Middle frontal gyrus (tissue), 1 donor: Measurements from ENCODE around the gene CIB4.

Source experiments
- DNase-seq: peaks from one replicate; pipeline ENCODE4 v3.0.0-alpha.2; 2015; ENCODE audit warnings: low spot score; ENCODE audit errors: extremely low spot score

Gene CIB4

GRCh38 chr2:26644188-26644835, 3.1 kb upstream of the CIB4 start:
- DNase-seq: no peak

- DNase-seq: no peak
Measured at GRCh38 chr2:26642429-26642828, 1.3 kb upstream of the CIB4 start.

- DNase-seq: no peak
Measured at GRCh38 chr2:26640331-26640745, 828 bp downstream of the CIB4 start.

DNA sequence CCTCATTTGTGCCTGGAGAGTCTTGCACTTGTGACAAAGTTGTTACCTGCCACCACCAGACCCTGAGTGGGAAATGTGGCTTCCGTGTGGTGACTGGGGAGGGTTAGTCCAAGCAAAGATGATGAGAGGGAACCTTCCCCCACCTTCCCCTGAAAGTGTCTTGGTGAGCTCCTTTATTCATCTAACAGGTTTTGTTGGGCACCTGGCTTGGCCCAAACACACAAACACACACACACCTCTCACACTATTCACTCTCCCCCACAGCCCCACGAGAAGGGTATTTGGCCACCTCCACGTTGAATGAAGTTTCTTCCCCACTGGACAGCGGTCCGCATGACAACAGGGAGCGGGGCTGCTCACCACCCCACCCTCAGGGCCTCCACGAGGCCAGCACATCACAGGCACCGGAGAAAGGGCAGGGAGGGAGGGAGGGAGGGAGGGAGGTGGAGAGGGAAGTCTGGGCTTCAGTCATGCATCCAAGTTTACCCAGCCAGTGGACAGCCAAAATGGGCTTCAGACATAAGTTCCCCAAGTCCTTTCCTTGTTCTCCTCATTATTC, 1.4 kb downstream of the CIB4 start:
- no peak for DNase-seq

GRCh38 chr2:26637811-26638310, 3.3 kb downstream of the CIB4 start:
- no peak for DNase-seq

DNA sequence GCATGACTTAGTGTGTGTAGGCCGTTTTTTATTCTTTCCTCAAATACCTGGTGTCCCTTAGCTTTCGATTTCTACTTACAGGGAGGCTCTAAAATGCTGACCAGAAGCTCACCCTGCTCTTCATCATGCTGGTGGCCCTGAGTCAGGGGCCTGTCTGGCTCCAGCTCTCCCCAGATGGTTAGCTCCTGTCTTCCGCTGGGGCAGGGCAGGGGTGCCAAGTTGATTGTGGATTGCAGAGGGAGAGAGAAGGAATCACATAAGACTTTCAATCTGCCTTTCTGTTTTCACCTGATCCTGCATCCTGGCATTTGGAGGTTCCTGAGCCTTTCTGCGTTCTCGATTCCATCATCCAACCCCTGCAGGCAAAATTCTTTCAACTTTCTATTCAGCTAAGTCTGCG, 4.2 kb downstream of the CIB4 start:
- DNase-seq: no peak

DNA sequence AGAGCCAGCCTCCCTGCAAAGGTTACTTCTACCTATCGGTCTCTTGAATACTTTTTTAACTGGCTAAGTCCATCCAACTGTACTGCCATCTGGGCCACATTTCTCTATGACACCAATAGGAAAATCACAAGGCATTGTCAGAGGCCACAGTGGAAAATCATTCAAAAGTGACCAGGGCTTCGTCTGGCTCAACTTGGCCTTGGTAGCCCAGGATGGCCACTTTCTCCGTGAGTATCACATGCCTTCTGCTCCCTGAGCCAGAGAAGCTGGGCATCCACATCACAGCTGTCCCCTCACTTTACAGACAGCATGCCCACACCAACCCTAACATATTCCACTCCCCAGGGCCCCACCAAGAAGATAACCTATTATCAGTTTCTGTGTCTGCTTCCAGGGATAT, 5.8 kb downstream of the CIB4 start:
- no peak for DNase-seq

DNA sequence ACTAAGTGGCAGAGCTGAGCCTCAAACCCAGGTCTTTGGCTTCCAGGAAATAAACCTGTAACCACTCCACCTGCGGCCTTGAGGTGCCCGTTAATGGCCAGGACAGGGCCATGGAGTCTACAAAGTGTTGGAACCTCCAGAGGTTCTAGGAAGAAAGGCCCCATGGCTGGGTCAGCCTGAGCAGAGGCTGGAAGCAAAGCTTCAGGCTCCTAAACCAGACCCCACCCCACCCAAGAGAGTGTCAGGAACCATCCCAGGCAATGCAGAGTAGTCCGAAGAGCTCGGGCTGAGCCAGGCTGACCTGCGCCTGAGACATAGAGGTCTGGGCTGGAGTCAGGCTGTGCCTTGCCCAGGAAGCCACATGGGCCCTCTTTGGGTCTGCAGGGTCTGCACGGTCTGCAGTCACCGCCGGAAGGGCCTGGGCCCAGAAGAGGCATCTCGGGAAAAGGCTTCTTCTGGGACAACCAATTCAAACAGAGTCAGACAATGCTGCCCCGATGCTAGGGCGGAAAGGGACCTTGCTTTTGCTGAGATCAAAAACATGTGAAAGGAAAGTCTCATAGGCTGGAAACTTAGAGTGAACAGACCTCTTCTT, 6.4 kb downstream of the CIB4 start:
- no peak for DNase-seq

DNA sequence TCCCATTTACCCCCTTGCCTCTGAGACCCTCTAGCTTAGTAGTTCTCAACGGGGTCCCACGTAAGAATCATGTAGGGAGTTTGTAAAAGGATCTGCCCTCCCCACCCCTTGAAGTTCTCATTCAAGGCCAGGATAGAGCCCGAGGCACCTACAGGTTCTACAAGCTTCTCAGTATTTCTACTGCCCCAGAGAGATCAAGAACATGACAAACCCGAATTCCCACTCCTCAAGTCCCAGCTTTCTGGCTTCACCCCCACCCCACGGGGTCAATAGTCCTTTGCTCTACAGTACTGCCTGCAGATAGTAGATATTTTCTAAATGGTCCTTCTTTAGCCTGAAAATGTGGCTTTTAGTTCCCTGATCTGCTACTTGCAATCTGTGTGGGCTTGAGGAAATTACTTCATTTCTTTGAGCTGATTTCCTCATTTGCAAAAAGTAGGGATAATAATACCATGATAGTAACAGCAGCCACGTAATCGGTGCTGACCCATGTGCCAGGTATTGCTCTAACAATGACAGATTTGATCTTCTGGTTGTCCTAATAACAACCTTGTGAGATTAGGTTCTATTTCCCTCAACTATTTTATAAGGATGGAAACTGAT, 7.1 kb downstream of the CIB4 start:
- DNase-seq: no peak

DNA sequence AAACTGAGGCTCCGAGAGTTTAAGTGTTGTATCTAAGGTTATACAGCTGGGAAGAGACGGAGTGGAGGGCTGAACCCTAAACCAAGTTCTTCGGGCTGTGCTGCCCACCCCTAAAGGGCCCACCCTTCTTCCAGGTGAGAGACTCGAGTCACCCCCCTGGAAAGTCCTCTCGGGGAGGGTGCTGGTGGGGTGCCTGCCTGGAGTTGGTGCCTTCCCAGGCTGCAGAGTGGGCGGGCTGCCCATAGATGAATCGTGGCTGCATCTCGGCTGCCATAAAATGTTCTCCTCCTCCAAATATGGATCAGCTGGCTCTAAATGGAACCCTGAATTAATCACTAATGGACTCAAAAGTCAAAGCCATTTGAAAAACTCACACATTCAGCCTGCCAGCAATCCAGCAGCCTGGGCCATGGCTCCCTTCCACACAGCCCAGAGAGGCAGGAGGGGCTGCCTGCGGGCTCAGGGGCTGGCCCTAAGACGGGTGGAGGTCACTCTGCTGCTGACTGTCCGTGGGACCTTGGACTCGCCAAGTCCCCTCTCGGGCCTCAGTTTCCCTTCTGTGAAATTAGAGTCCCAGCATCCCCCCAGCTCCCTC, 7.7 kb downstream of the CIB4 start:
- DNase-seq: no peak

DNA sequence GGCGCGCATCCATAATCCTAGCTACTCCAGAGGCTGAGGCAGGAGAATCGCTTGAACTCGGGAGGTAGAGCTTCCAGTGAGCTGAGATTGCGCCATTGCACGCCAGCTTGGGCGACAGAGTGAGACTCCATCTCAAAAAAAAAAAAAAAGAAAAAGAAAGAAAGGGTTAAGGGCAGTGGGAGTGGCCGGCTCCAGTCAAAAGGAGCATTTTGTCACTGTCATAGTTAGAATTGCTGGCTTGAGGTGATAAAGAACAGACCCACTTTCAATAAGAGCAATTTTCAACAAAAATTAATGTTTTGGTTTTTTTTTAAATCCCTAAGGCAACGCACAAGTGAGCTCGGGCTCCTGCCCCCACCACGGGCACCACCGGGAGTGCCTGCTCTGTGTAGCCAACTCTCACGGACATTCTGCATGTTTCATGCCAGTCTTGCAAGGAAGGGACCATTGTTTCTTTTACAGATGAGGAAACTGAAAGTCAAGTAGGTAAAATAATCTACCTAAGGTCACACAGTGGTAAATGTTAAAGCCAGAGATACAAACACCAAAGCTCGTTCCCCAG, 8.5 kb downstream of the CIB4 start:
- no peak for DNase-seq

GRCh38 chr2:26631401-26632170, 9.6 kb downstream of the CIB4 start:
- no peak for DNase-seq

DNA sequence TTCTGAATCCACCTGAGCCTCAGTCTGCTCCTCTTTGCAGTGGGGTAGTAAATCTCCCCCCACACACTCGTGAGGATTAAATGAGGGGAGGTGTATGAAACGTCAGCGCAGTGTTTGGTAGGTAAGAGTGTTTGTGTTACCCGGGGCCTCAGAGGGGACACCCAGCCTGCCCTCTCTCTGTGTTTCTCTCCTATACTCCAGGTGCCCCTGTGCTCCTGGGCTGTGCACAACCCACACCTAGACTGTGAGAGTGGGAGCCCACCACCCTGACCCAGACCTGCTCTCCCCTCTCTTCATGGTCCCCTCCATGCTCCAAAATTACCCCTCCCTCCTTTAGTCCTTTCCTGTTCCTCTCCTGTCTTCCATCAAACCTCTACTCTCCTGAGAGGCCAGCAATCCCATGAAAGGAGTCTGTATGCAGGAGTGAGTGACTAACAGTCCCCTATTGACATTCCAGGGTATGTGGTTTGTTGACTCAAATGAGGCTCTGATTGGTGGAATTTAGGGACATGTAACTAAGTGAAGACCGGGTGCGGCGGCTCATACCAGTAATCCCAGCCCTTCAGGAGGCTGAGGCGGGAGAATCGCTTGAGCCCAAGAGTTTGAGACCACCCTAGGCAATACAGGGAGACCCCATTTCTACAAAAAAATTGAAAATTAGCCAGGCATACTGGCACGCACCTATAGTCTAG, 10.4 kb downstream of the CIB4 start:
- no peak for DNase-seq

GRCh38 chr2:26630235-26630634, 10.9 kb downstream of the CIB4 start:
- no peak for DNase-seq

GRCh38 chr2:26629751-26630150, 11.4 kb downstream of the CIB4 start:
- DNase-seq: no peak

DNA sequence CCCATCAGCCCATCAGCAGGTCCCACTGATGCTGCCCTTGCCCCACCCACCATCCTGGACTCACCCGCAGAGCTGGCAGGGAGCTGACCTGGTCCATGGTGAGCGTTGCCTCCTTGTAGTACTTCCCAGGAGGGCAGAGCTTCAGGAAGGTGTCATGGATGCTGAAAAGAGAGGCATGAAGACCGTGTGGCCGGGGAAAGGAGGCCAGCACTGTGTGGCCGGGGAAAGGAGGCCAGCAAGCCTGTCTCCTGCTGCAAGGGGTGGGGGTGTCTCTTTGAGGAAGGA, 11.9 kb downstream of the CIB4 start:
- DNase-seq: no peak

DNA sequence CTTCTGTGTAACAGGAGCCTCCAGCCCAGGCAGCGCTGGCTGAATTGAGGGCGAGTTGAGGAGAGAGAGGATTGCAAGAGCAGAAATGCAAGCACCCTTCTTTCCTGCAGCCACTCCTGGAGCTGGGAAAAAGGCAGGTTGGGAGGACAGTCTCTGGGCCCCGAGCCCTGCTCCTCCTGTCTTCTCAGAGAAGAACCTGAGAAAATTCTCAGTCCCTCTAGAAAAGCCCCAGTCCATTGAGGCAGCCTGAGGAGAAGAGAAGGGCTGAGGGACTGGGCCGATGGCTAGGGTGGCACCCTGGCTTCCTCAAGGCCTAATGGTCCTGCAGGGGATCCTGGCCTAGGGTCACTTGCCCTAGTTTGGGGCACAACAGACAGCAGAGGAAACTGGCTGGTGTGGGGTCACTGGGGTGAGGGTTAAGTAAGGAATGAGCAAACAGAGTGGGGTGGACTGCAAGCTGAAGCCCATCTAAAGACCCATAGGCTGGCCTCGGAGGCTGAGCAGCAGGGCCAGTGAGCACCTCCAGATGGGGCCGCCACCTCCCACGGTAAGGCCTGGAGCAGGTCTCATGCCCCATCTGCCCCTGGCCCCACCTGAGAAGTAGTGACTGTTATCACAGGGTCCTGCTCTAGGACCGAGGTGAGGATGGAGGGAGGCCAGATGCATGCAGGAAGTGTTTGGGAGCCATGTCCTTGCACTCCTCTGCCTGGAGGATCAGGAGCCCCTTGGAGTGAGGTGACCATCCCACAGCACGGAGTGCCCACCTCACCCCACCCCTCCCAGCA, 12.4 kb downstream of the CIB4 start:
- DNase-seq: no peak

GRCh38 chr2:26627350-26628105, 13.6 kb downstream of the CIB4 start:
- no peak for DNase-seq

GRCh38 chr2:26626606-26627005, 14.6 kb downstream of the CIB4 start:
- DNase-seq: no peak
